Measurements from ENCODE around the gene PARP8. TPM values are rescaled to one million over a fixed set of nuclear protein-coding genes. Genes with fewer than 3 reads are reported as not detected.

PARP8 gene
- polyA plus RNA-seq, 1 donor (not counting 4 experiments of a cell fraction or from before 2014, with no cell fraction given), result 29.1 TPM

DNA sequence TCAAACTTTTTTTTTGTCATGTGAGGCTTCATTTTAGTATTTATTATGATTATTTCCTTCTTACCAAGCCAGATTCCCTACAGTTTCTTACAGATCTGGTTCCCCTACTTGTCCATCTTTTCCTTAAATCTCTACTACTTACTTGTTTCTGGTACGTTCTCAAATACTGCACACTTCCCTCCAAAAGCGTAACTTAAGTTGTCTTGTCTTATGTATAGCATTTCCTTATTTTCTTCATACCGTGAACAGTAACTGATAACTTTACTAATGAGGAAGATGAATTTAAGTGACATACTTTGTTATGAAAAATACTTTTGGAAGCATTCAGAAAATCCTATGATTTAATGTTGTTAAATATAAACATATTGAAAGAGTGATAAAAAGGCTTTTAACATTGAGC is 67.3 kb downstream of the PARP8 start:
- no peak overlapping the region for H3K27ac ChIP-seq (ENCODE audit: control insufficient read depth, insufficient read depth, low read length)
- dilution Hi-C loops (cut with MboI; ENCODE audit: extremely low pct_ligation_motif_present, low sequenced_read_pairs), result no loop called here
- FAIRE-seq (no peak), DNase-seq (ENCODE audit: low read depth, low spot score) (no peak)
- H3K4me2 ChIP-seq (ENCODE audit: control insufficient read depth, extremely low read depth, insufficient read depth, low read depth, low read length), result no peak overlapping the region
- peaks cover 10% of the 10 kb centered on the region for H3K79me2 ChIP-seq (ENCODE audit: control insufficient read depth, insufficient read depth, low read length)
- no peaks in the 10 kb centered on the region for H3K27me3 ChIP-seq (ENCODE audit: control insufficient read depth, extremely low read depth, insufficient read depth, low read length)
- H3K4me3 ChIP-seq (ENCODE audit: control insufficient read depth in 2 of 3, extremely low read depth in 1 of 3, insufficient read depth in 2 of 3, low read depth in 1 of 3, low read length in 3 of 3), result no peak overlapping the region
- no peak overlapping the region for H2AFZ ChIP-seq (ENCODE audit: control insufficient read depth, low read length)
- H3K9me1 ChIP-seq (ENCODE audit: control insufficient read depth, extremely low read depth, insufficient read depth, low read length), result no peaks in the 10 kb centered on the region
- no peaks in the 10 kb centered on the region for H4K20me1 ChIP-seq (ENCODE audit: control insufficient read depth, extremely low read depth, insufficient read depth, low read length)
- H3K9ac ChIP-seq (ENCODE audit: control insufficient read depth, extremely low read depth, insufficient read depth, low read length), result no peak overlapping the region
- H3K9me3 ChIP-seq (ENCODE audit: control insufficient read depth, low read depth, low read length), result no peaks in the 10 kb centered on the region
- no peak for TF ChIP-seq EZH2 (IDR thresholded peaks at IDR 0.05; ENCODE audit: low read length)
- H3K4me1 ChIP-seq (ENCODE audit: control insufficient read depth, extremely low read depth, insufficient read depth, low read length), result no peaks in the 10 kb centered on the region
- no peaks in the 10 kb centered on the region for H3K36me3 ChIP-seq (ENCODE audit: control insufficient read depth in 2 of 2, extremely low read depth in 1 of 2, insufficient read depth in 2 of 2, low read length in 2 of 2)

DNA sequence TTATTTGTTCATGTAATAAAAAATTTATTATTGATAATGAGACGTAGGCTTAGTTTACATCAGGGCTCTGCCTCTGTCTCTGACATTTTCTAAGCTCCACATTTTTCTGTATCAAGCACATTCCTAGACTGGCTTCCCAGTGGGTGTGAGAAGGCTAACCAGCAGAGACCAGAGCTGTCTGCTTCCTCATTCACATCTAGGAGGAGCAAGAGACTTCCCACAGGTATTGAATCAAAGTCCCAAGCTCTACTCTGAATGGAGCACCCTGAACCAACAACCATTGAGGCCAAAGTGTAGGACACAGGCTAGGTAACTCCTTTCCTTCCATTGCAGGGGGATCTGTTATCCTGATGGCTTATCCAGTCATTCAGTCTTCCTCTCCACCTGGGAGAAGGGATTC is 72.4 kb downstream of the PARP8 start:
- Histone ChIP-seq H4K20me1 (ENCODE audit: control insufficient read depth, extremely low read depth, insufficient read depth, low read length) (no peaks in the 10 kb centered on the region), H3K9ac (ENCODE audit: control insufficient read depth, extremely low read depth, insufficient read depth, low read length) (no peak overlapping the region), H3K4me3 (ENCODE audit: control insufficient read depth in 2 of 3, extremely low read depth in 1 of 3, insufficient read depth in 2 of 3, low read depth in 1 of 3, low read length in 3 of 3) (no peak overlapping the region), H3K9me3 (ENCODE audit: control insufficient read depth, low read depth, low read length) (no peaks in the 10 kb centered on the region), H3K36me3 (ENCODE audit: control insufficient read depth in 2 of 2, extremely low read depth in 1 of 2, insufficient read depth in 2 of 2, low read length in 2 of 2) (no peaks in the 10 kb centered on the region), H2AFZ (ENCODE audit: control insufficient read depth, low read length) (no peak overlapping the region), H3K27ac (ENCODE audit: control insufficient read depth, insufficient read depth, low read length) (no peak overlapping the region), H3K79me2 (ENCODE audit: control insufficient read depth, insufficient read depth, low read length) (peaks cover 21% of the 10 kb centered on the region), H3K27me3 (ENCODE audit: control insufficient read depth, extremely low read depth, insufficient read depth, low read length) (no peaks in the 10 kb centered on the region), H3K9me1 (ENCODE audit: control insufficient read depth, extremely low read depth, insufficient read depth, low read length) (no peaks in the 10 kb centered on the region), H3K4me1 (ENCODE audit: control insufficient read depth, extremely low read depth, insufficient read depth, low read length) (no peaks in the 10 kb centered on the region), H3K4me2 (ENCODE audit: control insufficient read depth, extremely low read depth, insufficient read depth, low read depth, low read length) (no peak overlapping the region)
- dilution Hi-C loops (cut with MboI; ENCODE audit: extremely low pct_ligation_motif_present, low sequenced_read_pairs), result no loop called here
- FAIRE-seq, result no peak
- DNase-seq (ENCODE audit: low read depth, low spot score), result no peak
- TF ChIP-seq, protein P1, sequence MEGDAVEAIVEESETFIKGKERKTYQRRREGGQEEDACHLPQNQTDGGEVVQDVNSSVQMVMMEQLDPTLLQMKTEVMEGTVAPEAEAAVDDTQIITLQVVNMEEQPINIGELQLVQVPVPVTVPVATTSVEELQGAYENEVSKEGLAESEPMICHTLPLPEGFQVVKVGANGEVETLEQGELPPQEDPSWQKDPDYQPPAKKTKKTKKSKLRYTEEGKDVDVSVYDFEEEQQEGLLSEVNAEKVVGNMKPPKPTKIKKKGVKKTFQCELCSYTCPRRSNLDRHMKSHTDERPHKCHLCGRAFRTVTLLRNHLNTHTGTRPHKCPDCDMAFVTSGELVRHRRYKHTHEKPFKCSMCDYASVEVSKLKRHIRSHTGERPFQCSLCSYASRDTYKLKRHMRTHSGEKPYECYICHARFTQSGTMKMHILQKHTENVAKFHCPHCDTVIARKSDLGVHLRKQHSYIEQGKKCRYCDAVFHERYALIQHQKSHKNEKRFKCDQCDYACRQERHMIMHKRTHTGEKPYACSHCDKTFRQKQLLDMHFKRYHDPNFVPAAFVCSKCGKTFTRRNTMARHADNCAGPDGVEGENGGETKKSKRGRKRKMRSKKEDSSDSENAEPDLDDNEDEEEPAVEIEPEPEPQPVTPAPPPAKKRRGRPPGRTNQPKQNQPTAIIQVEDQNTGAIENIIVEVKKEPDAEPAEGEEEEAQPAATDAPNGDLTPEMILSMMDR (optimal IDR thresholded peaks at IDR 0.05 in 1 of 3, IDR thresholded peaks at IDR 0.05 in 1 of 3, conservative IDR thresholded peaks at IDR 0.05 in 1 of 3; ENCODE audit: extremely low read depth in 1 of 3, insufficient read depth in 2 of 3, low read length in 3 of 3), result no peak
- no peak for TF ChIP-seq EZH2 (IDR thresholded peaks at IDR 0.05; ENCODE audit: low read length)

DNA sequence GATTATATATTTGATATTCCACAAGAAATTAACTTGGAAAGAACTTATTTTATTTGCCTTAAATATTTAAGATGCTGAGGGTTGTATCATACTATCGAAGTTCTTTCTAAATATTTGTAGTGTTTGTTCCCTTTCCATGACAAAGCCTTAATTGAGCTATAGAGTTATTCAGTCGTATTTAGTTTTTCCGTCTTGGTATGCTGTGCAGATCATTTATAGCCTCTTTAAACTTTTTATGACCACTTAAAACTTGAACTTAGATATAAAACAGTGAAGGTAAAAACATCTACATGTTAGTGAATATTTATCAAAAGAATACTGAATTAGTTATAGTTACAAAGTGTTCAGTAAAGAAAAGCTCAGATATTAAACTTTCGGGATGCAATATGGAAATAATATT is 74.4 kb downstream of the PARP8 start:
- no peaks in the 10 kb centered on the region for H3K9me3 ChIP-seq (ENCODE audit: control insufficient read depth, low read depth, low read length)
- H3K9me1 ChIP-seq (ENCODE audit: control insufficient read depth, extremely low read depth, insufficient read depth, low read length), result no peaks in the 10 kb centered on the region
- dilution Hi-C loops (cut with MboI; ENCODE audit: extremely low pct_ligation_motif_present, low sequenced_read_pairs), result no loop called here
- H3K9ac ChIP-seq (ENCODE audit: control insufficient read depth, extremely low read depth, insufficient read depth, low read length), result no peak overlapping the region
- peaks cover 7% of the 10 kb centered on the region for H3K4me1 ChIP-seq (ENCODE audit: control insufficient read depth, extremely low read depth, insufficient read depth, low read length)
- TF ChIP-seq, protein P1 (optimal IDR thresholded peaks at IDR 0.05 in 1 of 3, IDR thresholded peaks at IDR 0.05 in 1 of 3, conservative IDR thresholded peaks at IDR 0.05 in 1 of 3; ENCODE audit: extremely low read depth in 1 of 3, insufficient read depth in 2 of 3, low read length in 3 of 3), result no peak
- no peak for TF ChIP-seq EZH2 (IDR thresholded peaks at IDR 0.05; ENCODE audit: low read length)
- no peak overlapping the region for H2AFZ ChIP-seq (ENCODE audit: control insufficient read depth, low read length)
- FAIRE-seq (no peak), DNase-seq (ENCODE audit: low read depth, low spot score) (no peak)
- no peak overlapping the region for H3K27ac ChIP-seq (ENCODE audit: control insufficient read depth, insufficient read depth, low read length)
- H3K36me3 ChIP-seq (ENCODE audit: control insufficient read depth in 2 of 2, extremely low read depth in 1 of 2, insufficient read depth in 2 of 2, low read length in 2 of 2), result no peaks in the 10 kb centered on the region
- no peaks in the 10 kb centered on the region for H3K27me3 ChIP-seq (ENCODE audit: control insufficient read depth, extremely low read depth, insufficient read depth, low read length)
- peaks cover 29% of the 10 kb centered on the region for H3K79me2 ChIP-seq (ENCODE audit: control insufficient read depth, insufficient read depth, low read length)
- H4K20me1 ChIP-seq (ENCODE audit: control insufficient read depth, extremely low read depth, insufficient read depth, low read length), result no peaks in the 10 kb centered on the region
- H3K4me2 ChIP-seq (ENCODE audit: control insufficient read depth, extremely low read depth, insufficient read depth, low read depth, low read length), result no peak overlapping the region
- no peak overlapping the region for H3K4me3 ChIP-seq (ENCODE audit: control insufficient read depth in 2 of 3, extremely low read depth in 1 of 3, insufficient read depth in 2 of 3, low read depth in 1 of 3, low read length in 3 of 3)
